HG02840 (cell line): ENCODE measurements around the gene DPEP1.
A peak's percentile ranks its signal among the peaks of the same experiment; 100 is the strongest.
"Not testable (repeated sequence)": the region's sequence is repeated elsewhere in the genome, so short reads cannot be mapped to it uniquely, and the experiment has no call there.

Source experiments
- ATAC-seq: cut with Tn5 transposase; IDR thresholded peaks from one replicate; pipeline ENCODE4 v1.9.1; 2021; ENCODE audit warnings: mild to moderate bottlenecking, moderate library complexity, moderate number of reproducible peaks; ENCODE audit not compliant: unreplicated experiment, low FRiP score

DPEP1 gene

DNA sequence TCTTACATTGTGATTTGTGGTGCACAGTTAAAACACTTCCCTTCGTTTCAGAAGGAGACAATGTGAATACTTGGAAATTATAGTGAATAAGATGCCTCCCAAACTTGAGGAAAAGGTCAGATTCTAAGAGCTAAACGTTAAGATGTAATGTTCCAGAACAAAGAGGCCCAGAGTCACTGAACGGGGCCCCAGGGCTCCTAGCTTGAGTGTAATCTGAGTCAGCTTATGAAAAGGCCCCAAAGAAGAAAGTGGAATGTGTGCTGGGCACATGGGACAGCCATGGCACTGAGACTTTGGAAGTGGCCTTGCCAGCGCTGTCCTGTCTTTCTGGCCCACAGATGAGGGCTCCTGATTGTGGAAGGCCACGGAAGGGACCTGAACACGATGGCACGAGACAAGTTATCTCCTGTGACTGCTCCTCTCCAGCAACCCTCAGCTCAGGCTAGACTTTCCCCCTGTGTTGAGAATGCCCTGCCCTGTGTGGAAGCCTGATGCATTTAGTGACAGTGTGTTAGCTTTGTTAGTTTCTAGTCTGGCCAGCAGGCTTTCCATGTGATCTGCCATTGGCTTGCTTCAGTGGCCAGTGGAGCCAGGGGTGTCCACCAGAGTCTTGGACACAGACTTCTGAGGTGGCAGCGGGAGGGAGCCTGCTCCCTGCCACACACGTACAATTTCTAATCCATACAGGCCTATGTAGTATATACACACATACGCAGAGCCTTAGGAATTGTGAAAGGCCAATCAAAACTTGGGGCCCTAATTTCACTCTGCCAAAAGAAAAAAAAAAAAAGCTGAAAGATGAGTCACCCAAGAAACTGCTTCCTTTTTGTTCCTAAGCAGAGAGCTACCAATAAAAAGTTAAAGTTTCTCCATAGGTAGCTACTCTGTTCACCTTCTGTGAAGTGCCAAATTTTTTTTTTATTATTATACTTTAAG is 57.3 kb downstream of the DPEP1 start:
- no peak for ATAC-seq

DNA sequence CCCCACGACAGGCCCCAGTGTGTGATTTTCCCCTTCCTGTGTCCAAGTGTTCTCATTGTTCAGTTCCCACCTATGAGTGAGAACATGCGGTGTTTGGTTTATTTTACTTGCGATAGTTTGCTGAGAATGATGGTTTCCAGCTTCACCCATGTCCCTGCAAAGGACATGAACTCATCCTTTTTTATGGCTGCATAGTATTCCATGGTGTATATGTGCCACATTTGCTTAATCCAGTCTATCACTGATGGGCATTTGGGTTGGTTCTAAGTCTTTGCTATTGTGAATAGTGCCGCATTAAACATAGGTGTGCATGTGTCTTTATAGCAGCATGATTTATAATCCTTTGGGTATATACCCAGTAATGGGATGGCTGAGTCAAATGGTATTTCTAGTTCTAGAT is 58.1 kb downstream of the DPEP1 start:
- ATAC-seq = not testable (repeated sequence)

DNA sequence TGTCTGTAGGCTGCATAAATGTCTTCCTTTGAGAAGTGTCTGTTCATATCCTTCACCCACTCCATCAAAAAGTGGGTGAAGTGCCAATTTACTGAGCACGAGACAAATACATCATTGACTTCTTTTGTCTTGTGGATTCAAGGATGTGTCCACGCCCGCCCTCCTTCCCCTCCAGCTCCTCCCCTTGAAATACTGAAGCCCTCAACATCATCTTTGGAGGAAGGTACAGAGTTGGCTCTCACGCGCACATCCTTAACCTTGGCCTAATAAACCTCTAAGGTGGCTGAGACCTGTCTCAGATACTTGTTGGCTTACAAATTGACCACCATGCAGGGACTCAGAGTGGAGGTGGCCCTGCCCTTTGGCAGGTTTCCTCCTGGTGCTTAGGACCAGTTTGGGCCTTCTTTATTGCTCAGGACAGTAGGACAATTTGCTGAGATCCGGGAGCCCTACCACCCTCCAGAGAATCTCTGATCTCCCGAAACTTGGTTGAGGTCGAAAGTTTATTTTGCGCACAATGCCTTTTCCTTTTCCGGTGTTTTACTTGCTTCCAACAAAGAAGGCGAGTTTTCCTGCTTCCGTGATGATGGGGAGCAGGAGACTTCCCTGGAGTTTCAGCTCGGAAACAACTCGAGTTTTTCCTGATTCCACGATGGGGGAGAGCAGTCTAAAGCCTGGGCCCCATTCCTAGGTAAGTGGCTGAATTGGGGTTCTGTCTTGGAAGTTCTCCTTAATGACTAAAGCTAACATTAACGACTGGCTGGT is 58.9 kb downstream of the DPEP1 start:
- ATAC-seq = no peak

DNA sequence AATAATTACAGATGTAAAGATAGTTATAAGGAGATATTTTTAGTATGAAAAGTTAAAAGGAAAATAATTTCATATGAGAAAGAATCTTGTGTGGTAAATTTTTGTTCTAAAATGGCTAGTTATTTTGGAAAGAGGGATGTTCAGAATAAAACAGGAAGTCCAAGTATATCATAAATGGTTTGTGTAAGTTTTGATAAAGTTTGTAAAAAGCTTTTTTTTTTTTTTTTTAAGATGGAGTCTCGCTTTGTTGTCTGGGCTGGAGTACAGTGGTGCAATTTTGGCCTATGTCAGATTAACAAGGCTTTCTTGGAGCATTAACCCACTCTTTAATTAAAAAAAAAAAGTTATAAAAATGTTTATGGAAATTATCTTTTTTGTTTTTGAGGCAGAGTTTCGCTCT is 64.8 kb downstream of the DPEP1 start:
- ATAC-seq = no peak

DNA sequence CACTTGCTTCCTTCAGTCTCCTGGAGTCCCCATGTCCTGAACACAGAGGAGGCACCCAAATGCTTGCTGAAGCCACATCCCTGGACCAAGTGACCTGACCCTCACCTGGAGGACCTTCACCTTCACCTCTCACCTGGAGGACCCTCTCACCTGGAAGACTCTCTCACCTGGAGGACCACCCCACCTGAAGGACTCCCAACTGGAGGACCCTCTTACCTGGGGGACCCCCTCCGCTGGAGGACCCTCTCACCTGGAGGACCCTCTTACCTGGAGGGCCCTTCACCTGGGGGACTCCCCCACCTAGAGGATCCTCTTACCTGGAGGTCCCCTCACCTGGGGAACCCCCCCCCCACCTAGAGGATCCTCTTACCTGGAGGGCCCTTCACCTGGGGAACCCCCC is 72.5 kb downstream of the DPEP1 start:
- no peak for ATAC-seq

DNA sequence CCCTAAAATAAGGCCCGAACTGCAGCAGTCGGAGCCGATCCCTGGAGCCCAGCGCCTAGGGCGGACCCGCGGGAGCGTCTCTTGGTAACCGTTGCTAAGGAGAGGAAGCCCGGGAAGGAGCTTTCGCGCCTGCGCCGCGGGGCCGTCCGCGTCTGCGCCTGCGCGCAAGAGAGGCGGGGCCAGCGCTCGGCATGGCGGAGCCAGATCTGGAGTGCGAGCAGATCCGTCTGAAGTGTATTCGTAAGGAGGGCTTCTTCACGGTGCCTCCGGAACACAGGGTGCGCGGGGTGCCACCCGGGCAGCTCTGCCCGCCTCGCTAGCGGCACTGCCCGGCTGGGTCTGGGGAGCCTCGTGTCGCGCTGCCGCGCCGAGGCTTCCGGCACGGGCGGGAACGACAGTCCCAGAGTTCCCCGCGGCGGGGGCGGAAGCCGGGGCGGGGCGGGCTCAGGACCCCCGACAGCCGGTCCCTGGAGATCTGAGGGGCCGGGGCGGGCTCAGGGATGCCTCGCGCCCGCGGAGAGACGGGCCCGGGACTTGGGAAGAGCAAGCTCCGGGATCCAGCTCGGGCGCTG is 73.2 kb downstream of the DPEP1 start, which contains the start of gene CDK10:
Gene CDK10, plus strand, starts transcription at position 170 of the 572 bp plus-strand sequence. Its CDS starts 22 bp downstream, at position 192.
- ATAC-seq = peak; percentile 81

DNA sequence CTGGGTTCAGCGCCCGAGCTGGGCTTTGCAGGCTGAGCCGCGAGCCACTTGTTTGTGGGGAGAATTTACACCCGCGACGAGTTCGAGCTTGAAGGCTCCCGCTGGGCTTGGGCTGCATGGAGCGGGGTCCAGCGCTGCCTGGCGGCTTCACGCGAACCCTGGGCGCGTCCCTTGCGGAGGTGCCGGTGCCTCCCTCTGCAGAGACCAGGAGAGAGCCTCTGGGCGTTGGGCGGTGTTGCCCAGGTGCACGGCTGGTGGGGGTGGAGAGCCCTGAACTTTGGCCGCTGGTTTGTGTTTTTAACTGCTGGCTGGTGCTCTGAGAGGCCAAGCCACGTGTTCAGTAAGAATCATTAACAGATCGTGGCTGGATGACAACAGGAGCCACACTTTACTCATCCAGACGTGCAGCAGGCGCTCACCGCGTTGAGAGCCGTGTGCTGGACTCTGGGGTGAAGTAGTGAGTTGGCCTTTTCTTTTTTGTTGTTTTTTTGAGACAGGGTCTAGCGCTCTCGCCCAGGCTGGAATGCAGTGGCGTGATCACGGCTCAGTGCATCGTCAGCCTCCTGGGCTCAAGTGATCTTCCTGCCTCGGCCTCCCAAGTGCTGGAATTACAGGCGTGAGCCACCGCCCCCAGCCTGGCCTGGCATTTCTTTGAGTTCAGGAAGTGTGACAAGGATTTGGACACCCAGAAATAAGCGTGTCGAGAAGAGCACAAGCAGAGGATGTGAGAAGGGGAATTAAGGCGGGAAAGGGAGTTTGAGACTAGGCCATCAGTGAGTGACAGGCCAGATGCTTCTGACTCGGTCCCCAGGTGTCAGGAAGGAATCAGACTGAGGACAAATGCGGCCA is 73.9 kb downstream of the DPEP1 start:
- peak; percentile 33 for ATAC-seq
